BJ (cell line): ENCODE measurements around the gene NKIRAS2. TPM values are rescaled to one million over a fixed set of nuclear protein-coding genes. Genes with fewer than 3 reads are reported as not detected.

ENCODE experiments used
- CTCF ChIA-PET: fragments of 350-600 bp; formaldehyde crosslinking; extraction: SDS; loops from one replicate; lab custom pipeline; 2021; ENCODE audit warnings: antibody characterized with exemption, inconsistent platforms; lab: Yijun Ruan, JAX
- POLR2A ChIA-PET: fragments of 300-600 bp; sonication (Branson Sonifier 250); formaldehyde crosslinking; extraction: SDS; loops from one replicate; lab custom pipeline; 2021; ENCODE audit warnings: antibody characterized with exemption; lab: Charles Lee
- DNase-seq: peaks from one replicate; pipeline ENCODE4 v3.0.0-alpha.2; 2011; ENCODE audit warnings: low read depth
- H3K27me3 ChIP-seq: 2 replicates; pipeline ENCODE4 v1.6.0; 2011; ENCODE audit warnings: low read length; ENCODE audit not compliant: control insufficient read depth, insufficient read depth
- H3K36me3 ChIP-seq: 2 replicates; pipeline ENCODE4 v1.5.1; 2011; ENCODE audit warnings: low read length; ENCODE audit not compliant: control insufficient read depth, insufficient read depth
- H3K4me3 ChIP-seq: 2 replicates; pipeline ENCODE4 v1.5.1; 2011; ENCODE audit warnings: low read depth, mild to moderate bottlenecking, control low read depth, low read length
- polyA plus RNA-seq: library from polyadenylated mRNA; depleted of rRNA; stranded (reverse); fragments of >200 nt; gene quantifications from 2 replicates; pipeline ENCODE4 v1.2.3, GENCODE V29; 2011
- TF ChIP-seq, protein P1 (sequence below): IDR thresholded peaks from 2 replicates; pipeline ENCODE4 v1.5.1; 2011; ENCODE audit warnings: low read depth, mild to moderate bottlenecking, control low read depth, inconsistent platforms, low read length, moderate library complexity; ENCODE audit not compliant: insufficient read depth

NKIRAS2 gene
- polyA plus RNA-seq, 1 experiment: 81.4 TPM

DNA sequence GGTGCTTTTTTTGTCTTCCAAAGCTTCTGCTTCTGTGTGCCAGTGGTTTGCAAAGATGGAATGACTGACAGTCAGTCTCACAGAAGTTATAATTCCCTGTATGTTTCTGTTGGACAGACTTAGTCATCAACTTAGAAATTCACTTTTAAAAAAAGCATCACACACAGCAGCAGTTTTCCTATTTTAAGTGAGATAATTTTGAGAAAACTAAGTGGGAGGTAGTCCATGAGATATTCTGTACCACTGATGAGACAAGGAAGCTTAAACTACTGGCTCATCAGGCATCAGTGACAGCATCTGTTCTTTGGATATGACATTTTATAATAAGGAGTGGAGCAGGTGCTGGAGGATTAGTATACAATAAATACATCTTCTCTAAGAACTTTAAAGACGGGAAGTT lies 33.3 kb upstream of the NKIRAS2 start:
- POLR2A ChIA-PET: no interaction called here
- CTCF ChIA-PET: no interaction called here
- TF ChIP-seq, protein P1, sequence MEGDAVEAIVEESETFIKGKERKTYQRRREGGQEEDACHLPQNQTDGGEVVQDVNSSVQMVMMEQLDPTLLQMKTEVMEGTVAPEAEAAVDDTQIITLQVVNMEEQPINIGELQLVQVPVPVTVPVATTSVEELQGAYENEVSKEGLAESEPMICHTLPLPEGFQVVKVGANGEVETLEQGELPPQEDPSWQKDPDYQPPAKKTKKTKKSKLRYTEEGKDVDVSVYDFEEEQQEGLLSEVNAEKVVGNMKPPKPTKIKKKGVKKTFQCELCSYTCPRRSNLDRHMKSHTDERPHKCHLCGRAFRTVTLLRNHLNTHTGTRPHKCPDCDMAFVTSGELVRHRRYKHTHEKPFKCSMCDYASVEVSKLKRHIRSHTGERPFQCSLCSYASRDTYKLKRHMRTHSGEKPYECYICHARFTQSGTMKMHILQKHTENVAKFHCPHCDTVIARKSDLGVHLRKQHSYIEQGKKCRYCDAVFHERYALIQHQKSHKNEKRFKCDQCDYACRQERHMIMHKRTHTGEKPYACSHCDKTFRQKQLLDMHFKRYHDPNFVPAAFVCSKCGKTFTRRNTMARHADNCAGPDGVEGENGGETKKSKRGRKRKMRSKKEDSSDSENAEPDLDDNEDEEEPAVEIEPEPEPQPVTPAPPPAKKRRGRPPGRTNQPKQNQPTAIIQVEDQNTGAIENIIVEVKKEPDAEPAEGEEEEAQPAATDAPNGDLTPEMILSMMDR: no peak
- Histone ChIP-seq H3K36me3 (peaks cover 26% of the 10 kb centered on the region), H3K27me3 (no peaks in the 10 kb centered on the region), H3K4me3 (no peak overlapping the region)
- no peak for DNase-seq

DNA sequence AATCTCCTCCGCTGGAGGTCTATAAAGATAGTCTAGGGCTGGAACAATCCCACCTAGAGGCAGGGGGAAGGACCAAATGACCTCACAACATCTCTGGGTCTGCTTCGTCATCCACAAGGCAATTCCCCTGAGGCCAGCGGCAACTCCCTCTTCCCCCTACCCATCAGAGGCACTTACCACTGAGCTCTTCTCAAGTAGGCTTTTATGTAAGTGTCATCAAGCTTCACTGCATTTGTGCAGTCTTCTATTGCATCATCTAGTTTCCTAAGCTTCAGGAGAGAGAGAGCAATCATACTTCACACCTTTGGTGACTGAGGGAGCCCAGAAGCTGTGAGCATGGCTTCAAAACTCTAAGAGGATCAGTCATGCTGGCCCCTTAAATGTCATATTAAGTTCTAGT lies 32.2 kb upstream of the NKIRAS2 start:
- H3K4me3 ChIP-seq: no peak overlapping the region
- ChIA-PET CTCF (interaction anchor here (1.2 kb wide), 1 partner anchor 30 kb away, joined by 3 read pairs; the partner anchor contains the start of gene DNAJC7), POLR2A (no interaction called here)
- H3K27me3 ChIP-seq: no peaks in the 10 kb centered on the region
- peaks cover 26% of the 10 kb centered on the region for H3K36me3 ChIP-seq
- TF ChIP-seq, protein P1: no peak
- no peak for DNase-seq

DNA sequence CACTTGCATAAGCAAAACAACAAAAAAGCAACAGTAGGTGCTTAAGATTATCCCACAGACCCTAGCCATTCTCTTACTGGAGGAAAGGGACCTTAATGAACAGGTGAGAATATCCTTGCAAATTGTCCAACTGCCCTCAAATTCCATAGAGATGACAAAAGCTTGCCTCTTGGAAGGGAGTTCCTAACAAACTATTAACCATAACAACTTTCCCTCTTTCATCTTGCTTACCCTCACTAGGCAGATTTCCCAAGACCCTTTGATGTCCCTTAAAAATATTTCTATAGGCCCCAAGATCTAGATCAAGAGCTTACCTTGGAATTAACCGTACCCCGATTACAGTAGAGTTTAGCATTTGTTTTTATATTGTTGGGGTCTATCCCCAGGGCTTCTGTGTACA lies 31.5 kb upstream of the NKIRAS2 start:
- ChIA-PET POLR2A (no interaction called here), CTCF (no interaction called here)
- TF ChIP-seq, protein P1: no peak
- no peak overlapping the region for H3K4me3 ChIP-seq
- peaks cover 25% of the 10 kb centered on the region for H3K36me3 ChIP-seq
- DNase-seq: no peak
- H3K27me3 ChIP-seq: no peaks in the 10 kb centered on the region

DNA sequence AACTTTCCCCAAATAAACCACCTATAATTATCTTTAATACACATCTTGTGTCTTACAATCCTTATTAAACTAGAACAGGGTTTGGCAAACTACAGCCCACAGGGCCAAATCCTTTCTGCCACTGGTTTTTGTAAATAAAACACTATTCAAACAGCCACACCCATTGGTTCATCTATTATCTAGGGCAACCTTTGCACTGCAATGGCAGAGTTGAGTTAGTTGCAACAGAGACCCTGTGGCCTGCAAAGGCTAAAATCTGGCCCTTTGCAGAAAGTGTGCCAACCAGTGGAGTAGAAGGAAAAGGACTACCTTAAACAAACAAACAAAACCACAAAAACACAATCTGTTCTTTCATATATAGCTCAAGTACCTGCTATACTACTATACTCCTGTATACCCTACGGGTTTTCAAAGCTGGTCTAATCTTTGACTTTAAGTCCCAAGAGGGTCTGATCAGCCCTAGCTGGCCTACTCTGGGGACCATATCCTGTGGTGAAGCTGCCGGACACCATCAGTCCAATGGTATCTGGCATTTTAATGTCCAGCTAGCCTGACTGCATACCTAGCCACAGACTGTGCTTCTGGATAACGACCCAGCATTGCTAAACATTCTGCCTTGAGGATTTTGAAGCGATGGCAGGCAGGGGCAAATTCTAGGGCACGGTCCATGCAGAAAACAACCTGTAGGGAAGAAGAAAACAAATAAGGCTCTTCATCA lies 30.0 kb upstream of the NKIRAS2 start:
- DNase-seq: no peak
- Histone ChIP-seq H3K4me3 (no peak overlapping the region), H3K27me3 (no peaks in the 10 kb centered on the region), H3K36me3 (peaks cover 24% of the 10 kb centered on the region)
- CTCF ChIA-PET: interaction anchor here (0.9 to 1.3 kb wide), 2 partner anchors 13 to 29 kb away, joined by 3 read pairs; no protein-coding TSS in a partner anchor
- POLR2A ChIA-PET: interaction anchor here (0.6 kb wide), 1 partner anchor 258 kb away, joined by 10 read pairs; no protein-coding TSS in a partner anchor
- TF ChIP-seq, protein P1: no peak

DNA sequence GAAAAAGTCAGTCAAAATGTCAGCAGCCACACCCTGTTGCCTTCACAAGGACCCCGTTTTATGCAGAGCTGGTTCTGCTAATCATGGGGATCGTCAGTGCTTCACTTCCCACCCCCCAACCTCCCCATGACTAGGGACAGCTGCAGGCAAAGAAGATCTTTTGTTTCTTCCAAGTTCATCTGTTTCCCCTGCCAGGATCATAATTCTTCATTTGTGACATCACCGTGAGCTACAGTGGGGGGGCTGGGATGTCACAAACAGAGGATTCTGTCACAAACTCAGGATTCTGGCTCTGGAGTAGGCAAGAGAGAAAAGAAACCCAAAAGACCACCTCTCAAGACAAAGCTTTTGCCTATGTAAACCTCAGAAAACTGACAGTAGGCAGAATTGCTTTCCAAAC lies 27.3 kb upstream of the NKIRAS2 start:
- ChIA-PET CTCF (no interaction called here), POLR2A (interaction anchor here (0.6 kb wide), 1 partner anchor 12 kb away, joined by 3 read pairs; no protein-coding TSS in a partner anchor)
- Histone ChIP-seq H3K36me3 (peaks cover 27% of the 10 kb centered on the region), H3K27me3 (no peaks in the 10 kb centered on the region), H3K4me3 (no peak overlapping the region)
- DNase-seq: no peak
- TF ChIP-seq, protein P1: no peak
